Nephron progenitor cell (in vitro differentiated cells): ENCODE data around the gene FXYD4.

Experiments
- DNase-seq: peaks from one replicate; pipeline ENCODE4 v3.0.0; 2021
- H3K27ac Mint-ChIP-seq: 2 replicates; pipeline ENCODE4 v1.8.0; 2021; ENCODE audit warnings: mild to moderate bottlenecking, moderate library complexity, mixed read lengths
- H3K27me3 Mint-ChIP-seq: 2 replicates; pipeline ENCODE4 v1.8.0; 2021; ENCODE audit warnings: mild to moderate bottlenecking, low read depth, mixed read lengths; ENCODE audit not compliant: poor library complexity
- H3K36me3 Mint-ChIP-seq: 2 replicates; pipeline ENCODE4 v1.8.0; 2021; ENCODE audit warnings: low read depth, mixed read lengths
- H3K4me1 Mint-ChIP-seq: 2 replicates; pipeline ENCODE4 v1.8.0; 2021; ENCODE audit warnings: mixed read lengths
- H3K4me3 Mint-ChIP-seq: 2 replicates; pipeline ENCODE4 v1.8.0; 2021; ENCODE audit warnings: mild to moderate bottlenecking, moderate library complexity, mixed read lengths
- H3K9me3 Mint-ChIP-seq: 2 replicates; pipeline ENCODE4 v1.8.0; 2021; ENCODE audit warnings: mild to moderate bottlenecking, moderate library complexity, mixed read lengths
- CTCF ChIP-seq: fragments of 200-600 bp; sonication (generic); IDR thresholded peaks from 2 replicates; pipeline ENCODE4 v1.5.0; 2021; ENCODE audit warnings: antibody characterized with exemption

The FXYD4 gene, protein sequence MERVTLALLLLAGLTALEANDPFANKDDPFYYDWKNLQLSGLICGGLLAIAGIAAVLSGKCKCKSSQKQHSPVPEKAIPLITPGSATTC

DNA sequence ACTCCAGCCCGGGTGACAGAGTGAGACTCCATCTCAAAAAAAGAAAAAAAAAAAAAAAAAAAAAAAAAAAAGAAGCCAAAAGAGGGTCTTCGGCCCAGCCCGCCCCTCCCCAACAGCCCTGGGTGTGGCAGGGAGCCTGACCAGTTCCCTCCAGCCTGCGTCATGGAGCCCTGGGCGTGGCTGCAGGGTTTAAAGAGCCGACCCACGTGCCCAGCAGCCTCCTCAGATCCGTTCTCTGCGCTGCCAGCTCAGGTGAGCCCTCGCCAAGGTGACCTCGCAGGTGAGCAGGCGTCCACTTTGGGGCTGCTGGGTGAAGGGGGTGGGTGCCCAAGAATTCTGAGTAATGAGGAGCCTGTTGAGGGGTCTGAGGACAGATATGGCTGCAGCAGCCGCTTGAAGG lies at the start of gene FXYD4:
TSS of gene FXYD4 (plus strand) at position 219 of the 400 bp plus-strand sequence. CDS start 2,111 bp downstream, outside the sequence.
- TF ChIP-seq CTCF, result no peak
- Mint-ChIP-seq H3K9me3 (no peaks in the 10 kb centered on the region), H3K4me3 (no peak within 1 kb of the TSS), H3K27ac (no peak within 1 kb of the TSS), H3K27me3 (peaks cover 3% of the 10 kb centered on the region), H3K36me3 (no peaks in the 10 kb centered on the region), H3K4me1 (peaks cover 24% of the 10 kb centered on the region)
- DNase-seq, result no peak

DNA sequence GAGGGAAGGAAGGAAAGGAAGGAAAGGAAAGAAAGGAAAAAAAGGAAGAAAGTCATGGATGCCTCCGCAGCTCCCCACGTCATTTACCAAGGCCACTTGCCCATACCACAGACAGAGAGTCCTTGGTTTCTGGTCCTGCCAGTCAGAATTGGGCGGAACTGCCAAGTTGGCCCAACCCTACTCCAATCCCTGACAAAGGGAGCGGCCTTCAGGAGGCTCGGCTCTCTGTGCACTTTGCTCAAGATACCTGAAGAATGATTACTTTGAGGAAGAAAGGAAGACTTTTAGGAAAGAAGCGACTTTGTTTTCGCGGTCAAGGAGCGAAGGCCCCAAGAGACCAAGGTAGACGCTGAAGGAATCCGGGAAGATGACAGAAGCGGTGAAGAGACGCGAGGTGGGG lies 49.1 kb upstream of the FXYD4 start:
- Mint-ChIP-seq H3K4me1 (peaks cover 58% of the 10 kb centered on the region), H3K9me3 (no peaks in the 10 kb centered on the region), H3K36me3 (no peaks in the 10 kb centered on the region), H3K27me3 (peaks cover 7% of the 10 kb centered on the region), H3K4me3 (peak overlapping the region; percentile 74), H3K27ac (no peak overlapping the region)
- DNase-seq, result no peak
- no peak for TF ChIP-seq CTCF

DNA sequence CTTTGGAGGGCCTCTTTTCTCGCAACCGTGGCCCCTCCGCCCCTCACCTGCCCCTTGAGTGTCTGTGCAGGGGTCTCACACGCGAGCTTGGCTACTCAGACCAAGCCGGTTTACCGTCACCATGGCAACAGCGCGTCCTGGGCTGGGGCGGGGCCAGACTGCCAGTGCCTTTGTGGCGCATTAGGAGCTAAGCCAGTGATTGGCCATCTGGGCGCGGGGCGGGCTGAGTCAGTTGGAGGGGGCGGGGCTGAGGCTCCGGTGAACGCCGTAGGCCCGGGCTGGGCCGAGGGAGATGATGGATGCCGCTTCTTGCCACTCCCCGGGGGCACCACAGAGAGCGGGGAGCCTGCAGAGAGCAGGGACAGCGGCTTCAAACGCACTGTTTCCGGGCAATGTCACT lies 48.7 kb upstream of the FXYD4 start:
- H3K36me3 Mint-ChIP-seq, result no peaks in the 10 kb centered on the region
- TF ChIP-seq CTCF, result no peak
- H3K27ac Mint-ChIP-seq, result no peak overlapping the region
- peaks cover under 1% of the 10 kb centered on the region for H3K9me3 Mint-ChIP-seq
- peaks cover 7% of the 10 kb centered on the region for H3K27me3 Mint-ChIP-seq
- H3K4me3 Mint-ChIP-seq, result peak overlapping the region; percentile 74
- peaks cover 58% of the 10 kb centered on the region for H3K4me1 Mint-ChIP-seq
- DNase-seq, result peak; percentile 99

DNA sequence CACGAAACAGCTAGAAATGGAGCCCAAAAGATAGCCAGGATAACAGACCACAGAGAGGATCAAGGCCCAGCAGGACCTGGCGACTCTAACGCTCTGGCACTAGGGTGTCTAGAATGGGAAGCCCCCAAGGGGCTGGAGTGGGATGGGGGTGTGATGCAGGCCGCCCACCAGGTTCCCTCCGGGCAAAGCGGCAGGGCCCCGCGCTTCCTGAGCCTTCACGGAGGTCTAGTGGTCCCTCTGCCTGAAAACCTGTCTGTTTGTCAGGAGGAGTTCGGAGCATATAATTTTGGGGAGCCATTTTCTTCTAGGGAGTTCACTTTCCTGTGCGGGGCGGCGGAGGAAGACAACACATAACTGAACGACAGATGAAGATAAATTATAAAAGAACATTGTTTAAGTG lies 48.2 kb upstream of the FXYD4 start:
- no peak for DNase-seq
- Mint-ChIP-seq H3K36me3 (peaks cover 3% of the 10 kb centered on the region), H3K4me1 (peaks cover 54% of the 10 kb centered on the region), H3K9me3 (peaks cover 5% of the 10 kb centered on the region), H3K27ac (no peak overlapping the region), H3K4me3 (peak overlapping the region; percentile 74), H3K27me3 (peaks cover 7% of the 10 kb centered on the region)
- no peak for TF ChIP-seq CTCF

GRCh38 chr10:43324876-43325275 lies 46.6 kb upstream of the FXYD4 start:
- no peak for TF ChIP-seq CTCF
- Mint-ChIP-seq H3K9me3 (peaks cover 14% of the 10 kb centered on the region), H3K4me3 (no peak overlapping the region), H3K27ac (no peak overlapping the region), H3K27me3 (peaks cover 7% of the 10 kb centered on the region), H3K36me3 (peaks cover 5% of the 10 kb centered on the region), H3K4me1 (peaks cover 37% of the 10 kb centered on the region)
- no peak for DNase-seq

GRCh38 chr10:43327171-43327570 lies 44.3 kb upstream of the FXYD4 start:
- no peak for DNase-seq
- Mint-ChIP-seq H3K36me3 (peaks cover 5% of the 10 kb centered on the region), H3K4me3 (no peak overlapping the region), H3K9me3 (peaks cover 19% of the 10 kb centered on the region), H3K27me3 (peaks cover 4% of the 10 kb centered on the region), H3K4me1 (peaks cover 21% of the 10 kb centered on the region), H3K27ac (no peak overlapping the region)
- TF ChIP-seq CTCF, result no peak
